Endodermal cell (in vitro differentiated cells): ENCODE results near the gene TAB2. TPM values are rescaled to one million over a fixed set of nuclear protein-coding genes. Genes with fewer than 3 reads are reported as not detected.
"Not testable (repeated sequence)": the region's sequence is repeated elsewhere in the genome, so short reads cannot be mapped to it uniquely, and the experiment has no call there.

Source experiments
- DNase-seq: peaks from one replicate; pipeline ENCODE4 v3.0.0-alpha.2; 2017
- H3K27ac ChIP-seq: 2 replicates; pipeline ENCODE4 v1.5.1; 2013; ENCODE audit warnings: mild to moderate bottlenecking, low read depth, low read length, moderate library complexity
- H3K27me3 ChIP-seq: 2 replicates; pipeline ENCODE4 v1.6.1; 2013; ENCODE audit warnings: mild to moderate bottlenecking, low read length, moderate library complexity; ENCODE audit not compliant: insufficient read depth, control insufficient read depth, poor library complexity, severe bottlenecking
- H3K36me3 ChIP-seq: 2 replicates; pipeline ENCODE4 v1.7.0; 2013; ENCODE audit warnings: mild to moderate bottlenecking, low read length, moderate library complexity; ENCODE audit not compliant: control insufficient read depth, insufficient read depth
- H3K4me1 ChIP-seq: one replicate; pipeline ENCODE4 v1.7.0; 2013; ENCODE audit warnings: low read length; ENCODE audit not compliant: control insufficient read depth, insufficient read depth
- H3K4me3 ChIP-seq: 2 replicates; pipeline ENCODE4 v1.5.1; 2013; ENCODE audit warnings: mild to moderate bottlenecking, low read length, moderate library complexity
- H3K9ac ChIP-seq: 2 replicates; pipeline ENCODE4 v1.6.1; 2013; ENCODE audit warnings: mild to moderate bottlenecking, low read length, moderate library complexity; ENCODE audit not compliant: poor library complexity, severe bottlenecking; ENCODE audit errors: extremely low read depth
- H3K9me3 ChIP-seq: 2 replicates; pipeline ENCODE4 v1.6.1; 2013; ENCODE audit warnings: mild to moderate bottlenecking, low read length, moderate library complexity; ENCODE audit not compliant: control insufficient read depth
- H3K27ac Mint-ChIP-seq: 2 replicates; pipeline ENCODE4 v1.8.0; 2020; ENCODE audit warnings: mixed read lengths
- H3K27me3 Mint-ChIP-seq: 2 replicates; pipeline ENCODE4 v1.8.0; 2021; ENCODE audit warnings: mild to moderate bottlenecking, mixed read lengths; ENCODE audit not compliant: insufficient read depth
- H3K36me3 Mint-ChIP-seq: 2 replicates; pipeline ENCODE4 v1.8.0; 2020; ENCODE audit warnings: low read depth, mixed read lengths
- H3K4me1 Mint-ChIP-seq: 2 replicates; pipeline ENCODE4 v1.8.0; 2020; ENCODE audit warnings: mixed read lengths
- H3K4me3 Mint-ChIP-seq: 2 replicates; pipeline ENCODE4 v1.8.0; 2020; ENCODE audit warnings: mild to moderate bottlenecking, moderate library complexity, mixed read lengths
- H3K9me3 Mint-ChIP-seq: 2 replicates; pipeline ENCODE4 v1.8.0; 2020; ENCODE audit warnings: mild to moderate bottlenecking, mixed read lengths
- CTCF ChIP-seq: fragments of 200-600 bp; sonication (generic); conservative IDR thresholded peaks from 2 replicates; pipeline ENCODE4 v1.5.0; 2021; ENCODE audit warnings: antibody characterized with exemption, mild to moderate bottlenecking
- WGBS, 2 experiments: methylation state at CpG; one replicate each; pipeline versions ENCODE4 v1.1.5 to v1.1.7; 2013; ENCODE audit warnings: missing lambda C conversion rate in 2 of 2, mixed read lengths in 1 of 2; ENCODE audit not compliant: insufficient coverage in 1 of 2, insufficient read length in 1 of 2; 5-methylcytosine and 5-hydroxymethylcytosine counted together
- total RNA-seq, 2 donors: library from RNA; stranded (reverse); fragmentation: NEBNext Ultra II Directional in 1 of 2; extraction: Animal tissue kit (Norgen Biotek cat#: 25700) in 1 of 2; gene quantifications; 2 replicates in 1 of 2; 3 replicates in 1 of 2; pipeline ENCODE4 v1.2.1, GENCODE V29; 2021

TAB2 gene
- total RNA-seq, 2 donors from 2014 or later = 51.1 to 54.8 TPM

DNA sequence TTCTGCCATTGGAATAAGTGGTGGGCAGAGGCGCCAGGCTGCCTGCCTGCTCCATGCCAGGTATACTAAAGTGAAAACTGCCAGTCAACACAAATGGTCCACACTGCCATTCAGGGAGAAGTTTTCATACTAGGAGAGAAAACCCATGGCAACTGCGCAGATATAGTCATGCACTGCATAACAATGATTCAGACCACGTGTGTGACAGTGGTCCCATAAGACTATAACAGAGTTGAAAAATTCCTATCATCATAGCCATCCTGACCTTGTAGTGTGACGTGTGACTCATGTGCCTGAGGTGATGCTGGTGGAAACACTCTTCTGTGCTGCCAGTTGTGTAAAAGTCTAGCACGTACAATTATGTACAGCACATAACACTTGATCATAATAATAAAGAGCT, 142.2 kb downstream of the TAB2 start:
- no peaks in the 10 kb centered on the region for H3K27me3 ChIP-seq
- no peak overlapping the region for H3K4me3 ChIP-seq
- H3K9me3 ChIP-seq = no peaks in the 10 kb centered on the region
- no peak overlapping the region for H3K4me3 Mint-ChIP-seq
- DNase-seq = no peak
- no peaks in the 10 kb centered on the region for H3K36me3 ChIP-seq
- no peaks in the 10 kb centered on the region for H3K4me1 ChIP-seq
- H3K4me1 Mint-ChIP-seq = no peaks in the 10 kb centered on the region
- H3K36me3 Mint-ChIP-seq = no peaks in the 10 kb centered on the region
- no peak overlapping the region for H3K27ac ChIP-seq
- TF ChIP-seq CTCF = no peak
- H3K9me3 Mint-ChIP-seq = no peaks in the 10 kb centered on the region
- H3K27ac Mint-ChIP-seq = no peak overlapping the region
- WGBS, 2 experiments = 90% methylated on average over 4 to 5 of the region's 5 CpGs
- no peak overlapping the region for H3K9ac ChIP-seq
- peaks cover 4% of the 10 kb centered on the region for H3K27me3 Mint-ChIP-seq

- H3K4me1 Mint-ChIP-seq, DNase-seq, H3K9me3 Mint-ChIP-seq, H3K9ac ChIP-seq, H3K4me1 ChIP-seq, H3K36me3 ChIP-seq, H3K27ac ChIP-seq, H3K9me3 ChIP-seq, H3K4me3 ChIP-seq, H3K27me3 ChIP-seq, H3K27me3 Mint-ChIP-seq, H3K27ac Mint-ChIP-seq, H3K36me3 Mint-ChIP-seq, H3K4me3 Mint-ChIP-seq: not testable (repeated sequence)
- WGBS, 2 experiments = 90 to 93% methylated on average over 2 to 3 of the region's 3 CpGs
These were observed 142.7 kb downstream of the TAB2 start for GRCh38 chr6:149460249-149460648.

Other genes with a start within 250 kb of the TAB2 start
- gene SUMO4, start 82.5 kb downstream of the TAB2 start, total RNA-seq = 1 to 10 TPM; 1.3 to 1.9 TPM
- under 1 TPM; 0.20 to 0.42 TPM for gene ZC3H12D, start 167.3 kb downstream of the TAB2 start, total RNA-seq
- gene PPIL4, start 228.3 kb downstream of the TAB2 start, total RNA-seq = 10 to 100 TPM; 35.8 to 41.7 TPM
- 10 to 100 TPM; 23.0 to 30.5 TPM for gene GINM1, start 248.7 kb downstream of the TAB2 start, total RNA-seq